ENCODE data around the gene TTC39C. TPM values are rescaled to one million over a fixed set of nuclear protein-coding genes. Genes with fewer than 3 reads are reported as not detected.
A peak's percentile ranks its signal among the peaks of the same experiment; 100 is the strongest.

TTC39C gene
- total RNA-seq, 4 donors from 2014 or later, result 24.7 to 39.1 (median 34.2) TPM

DNA sequence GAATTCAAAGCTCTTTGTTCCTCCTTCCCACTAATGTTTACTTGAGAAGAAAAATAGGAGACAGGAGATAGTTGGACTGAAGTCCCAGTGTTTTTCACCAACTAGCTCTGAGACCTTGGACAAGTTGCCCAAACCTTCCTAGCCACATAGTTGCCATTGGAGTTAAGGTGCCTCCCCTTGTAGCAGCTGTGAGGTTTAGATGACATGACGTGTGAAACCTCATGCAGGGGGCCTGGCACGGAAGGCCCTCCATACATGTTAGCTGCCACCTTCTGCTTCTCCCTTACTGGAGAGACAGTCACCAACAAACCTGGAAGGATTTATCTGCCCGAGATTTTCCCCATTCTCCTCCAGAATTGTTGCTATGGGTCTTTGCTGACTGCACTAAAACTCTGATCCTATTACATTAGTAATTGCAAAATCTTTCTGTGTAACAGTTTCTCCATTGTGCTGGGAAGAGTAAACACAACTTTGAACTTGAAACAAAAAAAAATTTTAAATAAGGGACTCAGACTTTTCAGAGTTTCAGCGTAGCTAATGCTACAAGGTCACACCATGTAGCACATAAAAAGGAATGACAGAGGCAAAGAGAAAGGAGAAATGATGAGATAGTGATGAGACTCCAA is 100.5 kb downstream of the TTC39C start:
- TF ChIP-seq, protein P1, sequence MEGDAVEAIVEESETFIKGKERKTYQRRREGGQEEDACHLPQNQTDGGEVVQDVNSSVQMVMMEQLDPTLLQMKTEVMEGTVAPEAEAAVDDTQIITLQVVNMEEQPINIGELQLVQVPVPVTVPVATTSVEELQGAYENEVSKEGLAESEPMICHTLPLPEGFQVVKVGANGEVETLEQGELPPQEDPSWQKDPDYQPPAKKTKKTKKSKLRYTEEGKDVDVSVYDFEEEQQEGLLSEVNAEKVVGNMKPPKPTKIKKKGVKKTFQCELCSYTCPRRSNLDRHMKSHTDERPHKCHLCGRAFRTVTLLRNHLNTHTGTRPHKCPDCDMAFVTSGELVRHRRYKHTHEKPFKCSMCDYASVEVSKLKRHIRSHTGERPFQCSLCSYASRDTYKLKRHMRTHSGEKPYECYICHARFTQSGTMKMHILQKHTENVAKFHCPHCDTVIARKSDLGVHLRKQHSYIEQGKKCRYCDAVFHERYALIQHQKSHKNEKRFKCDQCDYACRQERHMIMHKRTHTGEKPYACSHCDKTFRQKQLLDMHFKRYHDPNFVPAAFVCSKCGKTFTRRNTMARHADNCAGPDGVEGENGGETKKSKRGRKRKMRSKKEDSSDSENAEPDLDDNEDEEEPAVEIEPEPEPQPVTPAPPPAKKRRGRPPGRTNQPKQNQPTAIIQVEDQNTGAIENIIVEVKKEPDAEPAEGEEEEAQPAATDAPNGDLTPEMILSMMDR (IDR thresholded peaks at IDR 0.05), result no peak
- no peak for DNase-seq (ENCODE audit: low spot score)

DNA sequence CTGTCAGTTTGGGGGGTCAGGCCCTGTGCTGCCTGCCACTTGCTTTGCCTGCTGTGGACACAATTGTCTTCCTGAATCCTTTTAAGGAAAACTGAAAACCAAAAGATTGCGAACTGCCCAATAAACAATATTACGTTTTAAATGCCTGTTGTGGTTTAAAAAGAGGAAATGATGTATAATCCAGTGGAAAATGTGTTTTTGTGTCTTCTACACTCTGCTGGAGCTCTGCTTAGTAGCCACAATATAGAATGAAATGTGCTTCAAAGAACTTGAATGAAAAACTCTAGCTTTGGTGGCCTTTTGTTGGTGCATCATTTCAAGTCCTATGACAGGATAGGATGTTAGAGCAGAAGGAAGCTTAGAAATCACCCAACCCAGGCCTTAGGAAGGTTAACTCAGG is 101.1 kb downstream of the TTC39C start:
- DNase-seq (ENCODE audit: low spot score) (no peak), ATAC-seq (ENCODE audit: low FRiP score) (no peak)
- TF ChIP-seq, protein P1 (IDR thresholded peaks at IDR 0.05), result no peak

More for the DNA sequence above, 100.5 kb downstream of the TTC39C start:
- no peak for ATAC-seq (ENCODE audit: low FRiP score)

DNA sequence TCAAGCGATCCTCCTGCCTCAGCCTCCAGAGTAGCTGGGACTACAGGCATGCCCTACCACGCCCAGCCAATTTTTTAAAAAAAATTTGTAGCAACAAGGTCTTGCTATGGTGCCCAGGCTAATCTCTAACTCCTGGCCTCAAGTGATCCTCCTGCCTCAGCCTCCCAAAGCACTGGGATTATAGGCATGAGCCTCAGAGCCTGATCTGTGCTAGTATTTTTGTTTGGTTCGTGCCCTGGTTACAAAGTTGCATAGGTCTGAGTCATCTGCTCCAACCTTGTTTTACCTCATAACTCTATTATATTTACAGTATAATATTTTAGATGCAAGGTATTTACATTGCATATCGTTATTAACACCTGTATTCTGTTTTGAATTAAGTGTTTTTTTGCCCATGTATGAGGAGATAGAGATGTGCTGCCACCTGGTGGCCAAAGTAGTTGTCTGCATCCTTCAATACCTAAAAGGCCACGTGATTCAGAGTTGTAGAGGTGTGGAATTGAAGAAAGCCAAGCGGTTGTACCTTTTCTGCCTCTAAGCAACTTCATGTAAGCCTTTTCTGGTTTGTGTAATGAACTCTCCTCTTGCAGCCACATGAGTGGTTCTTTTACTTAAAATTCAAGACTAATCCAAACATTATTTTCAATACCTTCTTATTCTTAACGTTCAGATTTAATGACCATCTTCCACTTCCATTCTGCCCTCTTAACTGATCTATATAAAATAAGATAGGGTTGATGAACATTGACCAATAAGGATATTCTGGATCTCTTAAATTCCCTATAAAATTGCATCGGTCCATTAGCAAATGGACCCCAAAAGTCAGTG is 104.4 kb downstream of the TTC39C start:
- peak; percentile 66 for ATAC-seq (ENCODE audit: low FRiP score)

DNA sequence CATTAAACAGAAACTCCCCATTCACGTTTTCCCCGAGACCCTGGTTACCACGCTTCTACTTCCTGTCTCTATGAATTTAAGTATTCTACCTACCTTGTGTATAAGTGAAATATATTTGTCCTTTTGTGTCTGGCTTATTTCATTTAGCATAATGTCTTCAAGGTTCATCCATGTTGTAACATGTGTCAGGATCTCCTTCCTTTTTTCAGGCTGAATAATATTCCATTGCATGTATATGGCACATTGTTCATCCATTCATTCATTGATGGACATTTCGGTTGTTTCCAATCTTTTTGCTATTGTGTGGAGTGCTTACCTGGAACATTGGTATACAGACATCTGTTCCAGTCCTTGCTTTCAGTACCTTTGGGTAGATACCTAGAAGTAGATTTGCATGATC is 106.1 kb downstream of the TTC39C start:
- ATAC-seq (ENCODE audit: low FRiP score) (no peak), DNase-seq (ENCODE audit: low spot score) (no peak)
- TF ChIP-seq, protein P1 (IDR thresholded peaks at IDR 0.05), result no peak

More for the DNA sequence above, 104.4 kb downstream of the TTC39C start:
- TF ChIP-seq, protein P1 (IDR thresholded peaks at IDR 0.05), result peak in 2 of 3 donors; percentile 13 to 61
- peak; percentile 59 for DNase-seq (ENCODE audit: low spot score)

DNA sequence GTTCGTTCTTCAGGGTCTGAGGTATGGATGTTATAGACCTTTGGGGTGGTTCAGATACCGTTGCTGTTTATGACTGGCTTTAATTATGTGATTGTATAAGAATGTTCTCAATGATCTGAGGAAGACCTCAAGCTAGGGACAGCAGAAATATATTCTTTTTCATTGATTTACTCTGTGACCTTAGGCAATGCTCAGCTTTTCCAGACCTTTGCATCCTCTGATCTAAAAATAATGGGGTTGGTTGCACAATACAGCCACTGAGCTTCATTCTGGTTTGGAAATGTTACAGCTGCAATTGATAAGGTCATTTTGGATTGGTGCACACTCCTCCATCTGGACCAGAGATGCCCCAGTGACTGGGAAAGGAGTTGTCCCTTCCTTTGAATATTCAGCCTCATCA is 107.1 kb downstream of the TTC39C start:
- TF ChIP-seq, protein P1 (IDR thresholded peaks at IDR 0.05), result no peak
- no peak for ATAC-seq (ENCODE audit: low FRiP score)
- no peak for DNase-seq (ENCODE audit: low spot score)

DNA sequence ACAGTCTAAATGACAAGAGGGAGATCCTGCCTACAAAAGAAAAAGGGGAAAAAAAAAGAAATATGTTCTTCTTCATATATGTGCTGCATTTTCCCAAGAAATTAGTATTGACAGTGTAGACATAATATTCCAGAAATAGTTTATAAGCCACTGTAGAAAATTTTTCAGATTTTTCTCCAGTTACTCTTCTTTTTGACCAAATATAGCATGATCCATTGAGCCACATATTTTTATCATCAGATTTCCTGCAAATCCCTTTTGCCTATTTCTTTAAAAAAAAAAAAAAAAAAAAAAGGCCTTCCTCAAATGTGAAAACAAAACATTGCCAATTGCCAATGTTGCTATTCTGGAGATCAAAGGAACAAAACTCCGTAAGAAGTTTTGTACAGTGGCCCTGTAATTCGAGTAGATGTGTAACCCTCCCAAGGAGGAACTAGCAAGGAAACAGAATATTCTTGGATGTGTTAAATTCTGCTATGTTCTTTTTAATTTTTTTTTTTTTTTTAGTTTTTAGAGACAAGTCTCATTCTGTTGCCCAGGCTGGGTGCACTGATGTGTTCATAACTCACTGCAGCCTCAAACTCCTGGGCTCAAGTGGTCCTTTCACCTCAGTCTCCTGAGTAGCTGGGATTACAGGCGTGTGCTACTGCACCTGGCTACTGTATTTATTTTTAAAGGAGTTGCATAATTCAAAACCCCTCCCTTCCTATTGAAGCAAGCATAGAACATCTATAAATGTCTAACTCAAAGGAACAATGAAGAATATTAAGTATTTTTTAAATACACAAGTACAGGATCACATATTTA is 111.8 kb downstream of the TTC39C start:
- DNase-seq (ENCODE audit: low spot score) (no peak), ATAC-seq (ENCODE audit: low FRiP score) (no peak)

More for the DNA sequence above, 111.8 kb downstream of the TTC39C start:
- TF ChIP-seq, protein P1 (IDR thresholded peaks at IDR 0.05), result no peak

Data from omental fat pad (tissue), 4 donors.